ENCODE measurements around the gene QPCTL. TPM values are rescaled to one million over a fixed set of nuclear protein-coding genes. Genes with fewer than 3 reads are reported as not detected.

QPCTL gene
- total and polyA plus RNA-seq, 4 donors: 6.3 to 13.3 (median 9.4) TPM

GRCh38 chr19:45691516-45692186 lies 815 bp upstream of the QPCTL start, which contains the start of gene SNRPD2:
Gene SNRPD2, minus strand, starts transcription at chr19:45691953. Its CDS starts 65 bp downstream, at chr19:45691888.
- peak; percentile 96 to 98 (median 97) for DNase-seq
- Histone ChIP-seq H3K4me1 (ENCODE audit: control insufficient read depth in 5 of 5, insufficient read depth in 5 of 5, low read length in 5 of 5) (peaks cover 0 to 13% (median 3%) of the 10 kb centered on the region in 5 donors), H3K9me3 (ENCODE audit: control insufficient read depth in 4 of 4, insufficient read depth in 3 of 4, low read length in 3 of 4) (no peaks in the 10 kb centered on the region), H3K27ac (ENCODE audit: low read depth in 1 of 2, low read length in 1 of 2) (peak within 1 kb of the TSS; percentile 87 to 94), H3K27me3 (ENCODE audit: control insufficient read depth in 3 of 3, insufficient read depth in 3 of 3, low read length in 2 of 3) (no peaks in the 10 kb centered on the region), H3K9ac (ENCODE audit: insufficient read depth in 1 of 2, low read length in 2 of 2) (peak within 1 kb of the TSS; percentile 31 to 93), H3K4me3 (peak within 1 kb of the TSS; percentile 59), H3K36me3 (ENCODE audit: control insufficient read depth in 4 of 4, insufficient read depth in 4 of 4, low read length in 4 of 4) (peaks cover 13 to 26% (median 20%) of the 10 kb centered on the region in 4 donors)
- peak; percentile 60 for ATAC-seq (ENCODE audit: insufficient read depth, low FRiP score)
- 0% methylated on average over 36 of the region's 36 CpGs for WGBS, 2 donors
- TF ChIP-seq, protein P1, sequence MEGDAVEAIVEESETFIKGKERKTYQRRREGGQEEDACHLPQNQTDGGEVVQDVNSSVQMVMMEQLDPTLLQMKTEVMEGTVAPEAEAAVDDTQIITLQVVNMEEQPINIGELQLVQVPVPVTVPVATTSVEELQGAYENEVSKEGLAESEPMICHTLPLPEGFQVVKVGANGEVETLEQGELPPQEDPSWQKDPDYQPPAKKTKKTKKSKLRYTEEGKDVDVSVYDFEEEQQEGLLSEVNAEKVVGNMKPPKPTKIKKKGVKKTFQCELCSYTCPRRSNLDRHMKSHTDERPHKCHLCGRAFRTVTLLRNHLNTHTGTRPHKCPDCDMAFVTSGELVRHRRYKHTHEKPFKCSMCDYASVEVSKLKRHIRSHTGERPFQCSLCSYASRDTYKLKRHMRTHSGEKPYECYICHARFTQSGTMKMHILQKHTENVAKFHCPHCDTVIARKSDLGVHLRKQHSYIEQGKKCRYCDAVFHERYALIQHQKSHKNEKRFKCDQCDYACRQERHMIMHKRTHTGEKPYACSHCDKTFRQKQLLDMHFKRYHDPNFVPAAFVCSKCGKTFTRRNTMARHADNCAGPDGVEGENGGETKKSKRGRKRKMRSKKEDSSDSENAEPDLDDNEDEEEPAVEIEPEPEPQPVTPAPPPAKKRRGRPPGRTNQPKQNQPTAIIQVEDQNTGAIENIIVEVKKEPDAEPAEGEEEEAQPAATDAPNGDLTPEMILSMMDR (IDR thresholded peaks at IDR 0.05; ENCODE audit: control extremely low read depth, extremely low read depth): no peak

DNA sequence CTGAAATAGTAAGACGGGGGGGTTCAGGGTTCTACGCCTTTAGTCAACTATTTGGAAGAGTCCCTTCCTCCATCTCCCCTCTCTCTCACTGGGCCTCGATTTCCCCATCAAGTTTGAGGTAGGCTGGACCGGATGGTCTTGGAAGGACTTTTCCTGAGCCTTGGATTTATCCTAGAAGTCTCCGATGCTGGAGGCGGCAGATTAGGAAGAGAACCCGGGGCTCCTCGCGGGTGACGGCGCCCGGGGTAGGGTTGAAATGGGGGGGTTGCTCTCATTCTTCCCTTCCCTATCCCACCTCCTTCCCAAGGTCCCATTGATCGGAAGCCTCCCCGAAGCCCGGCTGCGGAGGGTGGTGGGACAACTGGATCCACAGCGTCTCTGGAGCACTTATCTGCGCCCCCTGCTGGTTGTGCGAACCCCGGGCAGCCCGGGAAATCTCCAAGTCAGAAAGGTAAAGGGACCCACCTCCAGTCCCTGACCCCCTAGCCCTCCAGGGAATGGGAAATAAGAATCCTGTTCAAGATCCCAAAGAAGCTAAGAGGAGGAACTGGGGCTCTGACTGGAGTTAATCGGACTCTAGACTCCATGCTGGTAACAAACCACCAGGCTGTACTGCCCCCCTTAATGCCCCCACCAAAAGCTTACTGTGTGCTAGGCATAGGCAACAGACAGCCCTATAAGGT lies 781 bp downstream of the QPCTL start:
- H3K36me3 ChIP-seq (ENCODE audit: control insufficient read depth in 4 of 4, insufficient read depth in 4 of 4, low read length in 4 of 4): peaks cover under 1 to 13% (median 7%) of the 10 kb centered on the region in 4 donors
- TF ChIP-seq, protein P1 (IDR thresholded peaks at IDR 0.05; ENCODE audit: control extremely low read depth, extremely low read depth): peak; percentile 44
- H3K27ac ChIP-seq (ENCODE audit: low read depth in 1 of 2, low read length in 1 of 2): peak overlapping the region; percentile 87 to 94
- DNase-seq (peak; percentile 68 to 79 (median 79)), ATAC-seq (ENCODE audit: insufficient read depth, low FRiP score) (no peak)
- WGBS, 2 donors: 1% methylated on average over 22 of the region's 22 CpGs
- peak overlapping the region; percentile 58 for H3K4me3 ChIP-seq
- H3K9ac ChIP-seq (ENCODE audit: insufficient read depth in 1 of 2, low read length in 2 of 2): peak overlapping the region; percentile 31 to 93
- H3K9me3 ChIP-seq (ENCODE audit: control insufficient read depth in 4 of 4, insufficient read depth in 3 of 4, low read length in 3 of 4): no peaks in the 10 kb centered on the region
- H3K4me1 ChIP-seq (ENCODE audit: control insufficient read depth in 5 of 5, insufficient read depth in 5 of 5, low read length in 5 of 5): peaks cover 0 to 13% (median 3%) of the 10 kb centered on the region in 5 donors
- no peaks in the 10 kb centered on the region for H3K27me3 ChIP-seq (ENCODE audit: control insufficient read depth in 3 of 3, insufficient read depth in 3 of 3, low read length in 2 of 3)

- no peaks in the 10 kb centered on the region for H3K27me3 ChIP-seq (ENCODE audit: control insufficient read depth in 3 of 3, insufficient read depth in 3 of 3, low read length in 2 of 3)
- H3K9ac ChIP-seq (ENCODE audit: insufficient read depth in 1 of 2, low read length in 2 of 2): no peak overlapping the region
- peaks cover 0 to 2% (median 0%) of the 10 kb centered on the region in 4 donors for H3K9me3 ChIP-seq (ENCODE audit: control insufficient read depth in 4 of 4, insufficient read depth in 3 of 4, low read length in 3 of 4)
- 40 to 62% methylated on average over 7 of the region's 7 CpGs for WGBS, 2 donors
- DNase-seq: no peak
- H3K36me3 ChIP-seq (ENCODE audit: control insufficient read depth in 4 of 4, insufficient read depth in 4 of 4, low read length in 4 of 4): peaks cover 0 to 20% (median 6%) of the 10 kb centered on the region in 4 donors
- TF ChIP-seq, protein P1 (IDR thresholded peaks at IDR 0.05; ENCODE audit: control extremely low read depth, extremely low read depth): no peak
- H3K4me3 ChIP-seq: no peak overlapping the region
- ATAC-seq (ENCODE audit: insufficient read depth, low FRiP score): no peak
- H3K4me1 ChIP-seq (ENCODE audit: control insufficient read depth in 5 of 5, insufficient read depth in 5 of 5, low read length in 5 of 5): no peaks in the 10 kb centered on the region
- H3K27ac ChIP-seq (ENCODE audit: low read depth in 1 of 2, low read length in 1 of 2): no peak overlapping the region
Measured at GRCh38 chr19:45701676-45702075, 9.2 kb downstream of the QPCTL start.

All from lung (tissue), 12 donors.